Measurements from ENCODE around the gene HTR3E.

DNA sequence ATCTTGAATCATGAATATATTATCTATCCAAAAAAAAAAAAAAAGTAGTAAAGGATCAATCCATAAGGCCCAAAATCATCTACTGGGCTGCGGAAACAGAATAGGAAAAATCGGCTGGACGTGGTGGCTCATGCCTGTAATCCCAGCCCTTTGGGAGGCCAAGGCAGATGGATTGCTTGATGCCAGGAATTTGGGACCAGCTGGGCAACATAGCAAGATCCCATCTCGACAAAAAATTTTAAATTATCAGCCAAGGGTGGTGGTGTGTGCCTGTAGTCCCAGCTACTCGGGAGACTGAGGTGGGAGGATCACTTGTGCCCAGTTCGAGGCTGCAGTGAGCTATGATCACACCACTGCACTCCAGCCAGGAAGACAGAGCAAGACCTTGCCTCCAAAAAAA lies 52.3 kb downstream of the HTR3E start:
- TF ChIP-seq, protein P1, sequence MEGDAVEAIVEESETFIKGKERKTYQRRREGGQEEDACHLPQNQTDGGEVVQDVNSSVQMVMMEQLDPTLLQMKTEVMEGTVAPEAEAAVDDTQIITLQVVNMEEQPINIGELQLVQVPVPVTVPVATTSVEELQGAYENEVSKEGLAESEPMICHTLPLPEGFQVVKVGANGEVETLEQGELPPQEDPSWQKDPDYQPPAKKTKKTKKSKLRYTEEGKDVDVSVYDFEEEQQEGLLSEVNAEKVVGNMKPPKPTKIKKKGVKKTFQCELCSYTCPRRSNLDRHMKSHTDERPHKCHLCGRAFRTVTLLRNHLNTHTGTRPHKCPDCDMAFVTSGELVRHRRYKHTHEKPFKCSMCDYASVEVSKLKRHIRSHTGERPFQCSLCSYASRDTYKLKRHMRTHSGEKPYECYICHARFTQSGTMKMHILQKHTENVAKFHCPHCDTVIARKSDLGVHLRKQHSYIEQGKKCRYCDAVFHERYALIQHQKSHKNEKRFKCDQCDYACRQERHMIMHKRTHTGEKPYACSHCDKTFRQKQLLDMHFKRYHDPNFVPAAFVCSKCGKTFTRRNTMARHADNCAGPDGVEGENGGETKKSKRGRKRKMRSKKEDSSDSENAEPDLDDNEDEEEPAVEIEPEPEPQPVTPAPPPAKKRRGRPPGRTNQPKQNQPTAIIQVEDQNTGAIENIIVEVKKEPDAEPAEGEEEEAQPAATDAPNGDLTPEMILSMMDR (conservative IDR thresholded peaks at IDR 0.05; ENCODE audit: low read length), result no peak
- TF ChIP-seq EZH2phosphoT487 (IDR thresholded peaks at IDR 0.05; ENCODE audit: borderline replicate concordance, low read depth, low read length), result no peak

Measured in OCI-LY7 (cell line).